T1000 (cell line): ENCODE measurements around the gene PLCB1.
"Not testable (repeated sequence)": the region's sequence is repeated elsewhere in the genome, so short reads cannot be mapped to it uniquely, and the experiment has no call there.

ENCODE experiments used
- DNase-seq: peaks from one replicate; lab custom pipeline; 2025; ENCODE audit warnings: mixed read lengths; lab: John Stamatoyannopoulos, UW

The PLCB1 gene

GRCh38 chr20:8131598-8132483, at the start of gene PLCB1:
Gene PLCB1, plus strand, starts transcription at chr20:8132266. Its CDS starts 386 bp downstream, at chr20:8132652.
- peak; percentile 83 for DNase-seq

DNA sequence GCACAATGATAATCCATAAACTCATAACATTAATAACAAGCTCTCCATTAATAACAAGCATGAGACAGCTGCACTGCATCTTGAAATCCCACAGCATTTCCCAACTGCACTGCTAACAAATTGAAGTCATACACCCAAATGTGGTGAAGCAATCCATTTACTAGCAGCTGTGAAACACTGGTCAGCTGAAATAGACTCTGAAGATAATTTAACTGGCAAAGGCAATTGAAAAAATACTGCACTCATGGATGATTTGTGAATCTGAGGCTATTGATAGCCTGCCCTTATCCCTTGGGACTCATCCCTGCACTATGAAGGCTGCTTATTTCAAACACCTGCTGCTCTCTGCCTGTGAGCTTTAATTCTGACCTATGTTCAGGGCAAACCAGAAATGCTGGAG, 49.1 kb upstream of the PLCB1 start:
- DNase-seq, result no peak

DNA sequence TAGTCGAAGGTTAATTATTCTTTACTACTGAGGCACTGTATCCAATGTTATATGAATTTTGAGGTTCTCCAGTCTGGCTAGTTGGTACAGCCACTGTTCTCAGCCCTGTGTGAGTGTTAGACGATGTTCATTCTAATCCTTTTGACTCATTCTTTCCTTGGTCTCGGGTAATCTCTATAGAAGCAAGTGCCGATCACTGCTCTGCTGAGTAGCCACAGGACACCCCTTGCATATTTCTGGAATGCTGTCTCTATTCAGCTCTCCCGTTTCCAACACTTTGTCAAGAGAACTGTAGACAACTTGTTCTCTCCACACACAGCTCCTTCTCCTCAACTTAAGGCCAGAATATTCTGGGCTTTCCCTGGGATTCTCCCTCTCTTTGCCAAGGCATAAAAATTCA, 42.4 kb upstream of the PLCB1 start:
- DNase-seq, result no peak

- peak; percentile 14 for DNase-seq
Measured at GRCh38 chr20:8094415-8094818, 37.6 kb upstream of the PLCB1 start.

- DNase-seq, result no peak
Measured at GRCh38 chr20:8094850-8095249, 37.2 kb upstream of the PLCB1 start.

- DNase-seq, result no peak
Measured at GRCh38 chr20:8095648-8096572, 36.2 kb upstream of the PLCB1 start.

DNA sequence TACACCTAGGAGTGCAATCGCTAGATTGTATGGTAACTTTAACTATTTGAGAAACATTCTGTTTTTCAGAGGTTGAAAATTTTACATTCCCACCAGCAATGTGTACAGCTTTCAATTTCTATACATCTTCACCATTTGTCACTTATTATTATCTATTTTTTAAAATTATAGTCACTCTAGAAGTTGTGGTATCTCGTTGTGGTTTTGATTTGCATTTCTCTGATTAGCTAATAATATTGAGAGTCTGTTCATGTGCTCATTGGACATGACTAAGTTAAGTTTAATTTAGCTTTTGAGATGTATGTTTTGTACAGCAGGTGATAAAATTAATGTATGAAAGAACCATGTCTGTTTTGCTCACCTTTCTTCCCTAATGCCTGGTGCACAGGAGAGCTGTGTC, 34.8 kb upstream of the PLCB1 start:
- no peak for DNase-seq

- DNase-seq, result no peak
Measured at GRCh38 chr20:8104252-8104651, 27.8 kb upstream of the PLCB1 start.

GRCh38 chr20:8114612-8115011, 17.5 kb upstream of the PLCB1 start:
- DNase-seq, result not testable (repeated sequence)

- no peak for DNase-seq
Measured at GRCh38 chr20:8115436-8115835, 16.6 kb upstream of the PLCB1 start.

DNA sequence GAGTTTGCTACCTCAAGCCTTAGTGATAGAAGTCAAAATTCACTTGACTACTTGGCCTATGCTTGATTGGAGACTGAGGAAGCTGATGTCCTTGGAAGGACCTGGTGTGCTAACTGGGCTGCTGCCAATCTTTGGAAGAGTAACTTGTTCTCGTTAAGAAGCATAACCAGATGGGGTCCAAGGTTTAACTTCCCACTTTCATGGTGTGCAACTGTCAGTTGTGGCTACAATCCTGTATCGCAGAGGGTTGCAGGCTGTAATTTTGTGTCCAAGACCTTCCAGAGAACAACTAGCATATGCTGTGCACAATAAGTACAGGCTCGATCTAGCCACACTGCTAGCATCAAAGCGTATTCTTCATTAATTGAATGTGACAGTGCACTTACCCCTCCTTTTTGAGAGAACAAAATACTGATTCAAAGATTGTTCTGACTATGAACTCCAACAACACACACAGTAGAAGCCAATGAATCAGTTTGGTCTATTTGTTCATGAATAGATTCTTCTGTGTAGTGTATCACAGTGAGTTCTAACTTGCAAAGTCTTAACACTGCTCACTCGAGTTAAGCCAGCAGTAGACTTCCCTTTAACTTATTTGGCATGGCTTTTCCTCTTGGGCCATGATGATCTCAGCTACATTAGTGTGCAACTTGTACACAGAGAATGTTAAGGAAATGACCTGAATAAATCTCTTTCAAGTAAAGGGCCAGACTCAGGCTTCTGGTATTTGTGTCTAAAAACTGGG, 15.8 kb upstream of the PLCB1 start:
- no peak for DNase-seq

DNA sequence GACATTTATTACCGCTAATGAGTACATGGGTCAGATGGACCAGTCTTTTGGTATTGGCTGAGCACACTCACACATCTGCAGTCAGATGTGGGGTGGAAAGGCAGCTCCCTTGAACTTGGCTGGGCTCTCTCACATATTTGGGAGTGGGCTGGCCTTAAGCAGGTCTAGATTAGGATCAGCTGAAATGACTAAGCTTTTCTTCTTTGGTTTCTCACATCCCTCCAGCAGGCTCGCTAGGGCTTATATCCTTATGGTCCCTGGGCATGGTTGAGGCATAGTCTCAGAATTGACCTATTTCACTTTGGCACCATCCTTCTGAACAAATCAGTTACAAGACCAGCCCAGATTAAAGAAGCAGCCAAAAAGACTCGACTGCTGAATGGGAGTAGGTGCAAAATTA, 14.4 kb upstream of the PLCB1 start:
- no peak for DNase-seq

GRCh38 chr20:8118039-8118438, 14.0 kb upstream of the PLCB1 start:
- DNase-seq, result no peak

DNA sequence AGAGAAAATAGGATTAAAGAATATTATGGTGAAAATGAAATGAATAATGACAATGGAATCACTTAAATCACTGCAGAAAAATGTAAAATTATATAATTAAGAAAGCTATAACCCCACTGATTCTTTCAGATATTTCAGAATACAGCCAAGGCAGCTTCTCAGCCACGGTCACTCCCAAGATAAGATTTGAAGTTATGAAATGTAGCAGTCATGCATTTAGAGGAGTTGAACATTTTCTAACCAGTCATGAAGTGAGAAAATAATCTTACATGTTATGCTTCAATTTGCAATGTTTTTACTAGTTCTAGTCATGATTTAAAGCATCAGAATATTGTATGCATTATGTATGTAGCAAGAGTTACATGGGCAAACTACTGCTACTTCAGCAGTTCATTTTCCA, 13.3 kb upstream of the PLCB1 start:
- DNase-seq, result no peak

GRCh38 chr20:8121666-8122065, 10.4 kb upstream of the PLCB1 start:
- DNase-seq, result no peak

- no peak for DNase-seq
Measured at GRCh38 chr20:8124639-8125038, 7.4 kb upstream of the PLCB1 start.

- no peak for DNase-seq
Measured at GRCh38 chr20:8126181-8126580, 5.9 kb upstream of the PLCB1 start.

DNA sequence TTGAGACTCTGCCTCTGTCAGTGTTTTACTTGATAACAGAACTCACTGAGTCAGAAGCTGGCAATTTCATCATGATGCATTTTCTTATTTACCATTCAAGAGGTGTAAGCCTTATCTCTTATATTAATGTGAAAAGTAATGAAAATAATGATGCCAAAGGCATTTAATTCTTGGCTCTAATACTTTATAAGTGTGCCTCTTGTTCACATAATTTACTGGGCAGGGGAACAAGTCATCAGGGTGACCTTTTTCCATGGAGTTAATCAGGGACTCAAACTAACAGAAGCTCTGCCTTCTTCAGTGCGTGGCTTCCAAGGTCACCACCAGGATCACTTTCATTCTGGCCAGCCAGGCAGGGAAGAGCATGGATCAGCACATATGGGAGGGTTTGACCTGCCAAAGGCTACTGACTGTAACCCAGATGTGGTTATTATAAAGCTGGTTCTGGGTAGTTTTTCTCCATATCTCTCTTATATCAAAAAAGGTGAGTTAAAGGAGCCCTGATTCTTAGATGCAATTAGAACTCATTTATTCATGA, 5.2 kb upstream of the PLCB1 start:
- no peak for DNase-seq

- DNase-seq, result no peak
Measured at GRCh38 chr20:8127553-8128255, 4.4 kb upstream of the PLCB1 start.

DNA sequence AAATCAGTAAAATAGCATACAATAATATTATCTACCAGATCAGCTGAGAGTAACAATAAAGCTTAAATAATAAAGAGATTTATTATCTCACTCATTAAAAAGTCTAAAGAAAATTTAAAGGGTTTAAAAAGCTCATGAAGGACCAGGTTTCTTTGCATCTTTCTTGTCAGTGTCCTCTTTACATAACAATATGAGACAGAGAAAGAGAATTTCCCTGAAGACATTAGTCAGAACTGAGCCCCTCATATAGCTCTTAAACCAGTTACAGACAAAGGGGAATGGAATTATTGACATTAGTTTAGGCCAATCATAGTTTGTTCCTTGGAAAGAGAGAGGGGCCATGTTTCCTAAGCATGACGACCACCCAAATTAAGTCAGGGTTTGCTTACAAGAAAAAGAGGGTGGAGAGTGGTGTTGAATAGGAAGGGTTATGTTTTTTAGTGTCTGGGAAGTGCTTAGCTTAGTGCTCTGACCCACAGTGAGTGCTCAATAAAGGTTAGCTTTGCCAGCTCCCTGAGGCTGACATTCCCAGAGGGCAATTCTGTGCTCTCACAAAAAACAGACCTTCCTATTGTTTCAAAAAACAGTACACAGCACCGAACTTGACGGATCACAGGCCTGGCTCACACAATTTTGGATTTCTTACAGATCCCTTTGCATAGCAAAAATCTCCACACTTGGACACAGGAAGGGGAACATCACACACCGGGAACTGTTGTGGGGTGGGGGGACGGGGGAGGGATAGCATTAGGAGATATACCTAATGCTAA, 3.6 kb upstream of the PLCB1 start:
- no peak for DNase-seq
